ENCODE data around the gene BCL11A.

Gene BCL11A

GRCh38 chr2:60558536-60558935, 5.1 kb upstream of the BCL11A start:
- DNase-seq (ENCODE audit: low read depth): no peak

- no peak for DNase-seq (ENCODE audit: low read depth)
These were observed 4.0 kb upstream of the BCL11A start for GRCh38 chr2:60557486-60557864.

GRCh38 chr2:60556576-60557485, 3.4 kb upstream of the BCL11A start:
- no peak for DNase-seq (ENCODE audit: low read depth)

GRCh38 chr2:60556175-60556574, 2.7 kb upstream of the BCL11A start:
- no peak for DNase-seq (ENCODE audit: low read depth)

- no peak for DNase-seq (ENCODE audit: low read depth)
These were observed 2.3 kb upstream of the BCL11A start for GRCh38 chr2:60555783-60556139.

GRCh38 chr2:60555066-60555782, 1.8 kb upstream of the BCL11A start:
- peak; percentile 37 for DNase-seq (ENCODE audit: low read depth)

- DNase-seq (ENCODE audit: low read depth): no peak
These were observed 1.2 kb upstream of the BCL11A start for GRCh38 chr2:60554646-60555065.

- no peak for DNase-seq (ENCODE audit: low read depth)
These were observed 706 bp upstream of the BCL11A start for GRCh38 chr2:60554074-60554645.

- no peak for DNase-seq (ENCODE audit: low read depth)
These were observed 481 bp downstream of the BCL11A start for GRCh38 chr2:60552851-60553494.

GRCh38 chr2:60552078-60552850, 1.2 kb downstream of the BCL11A start:
- DNase-seq (ENCODE audit: low read depth): no peak

GRCh38 chr2:60551240-60552077, 2.0 kb downstream of the BCL11A start:
- no peak for DNase-seq (ENCODE audit: low read depth)

GRCh38 chr2:60550984-60551239, 2.5 kb downstream of the BCL11A start:
- DNase-seq (ENCODE audit: low read depth): no peak

- no peak for DNase-seq (ENCODE audit: low read depth)
These were observed 3.1 kb downstream of the BCL11A start for GRCh38 chr2:60550178-60550983.

- no peak for DNase-seq (ENCODE audit: low read depth)
These were observed 3.6 kb downstream of the BCL11A start for GRCh38 chr2:60549928-60550177.

GRCh38 chr2:60549238-60549927, 4.1 kb downstream of the BCL11A start:
- DNase-seq (ENCODE audit: low read depth): no peak

GRCh38 chr2:60548845-60549237, 4.6 kb downstream of the BCL11A start:
- DNase-seq (ENCODE audit: low read depth): no peak

- no peak for DNase-seq (ENCODE audit: low read depth)
These were observed 5.1 kb downstream of the BCL11A start for GRCh38 chr2:60548311-60548710.

- no peak for DNase-seq (ENCODE audit: low read depth)
These were observed 5.6 kb downstream of the BCL11A start for GRCh38 chr2:60547841-60548240.

- no peak for DNase-seq (ENCODE audit: low read depth)
These were observed 6.6 kb downstream of the BCL11A start for GRCh38 chr2:60546756-60547420.
